GM18505 (cell line): ENCODE data around the gene SPSB2.
"Not testable (repeated sequence)": the region's sequence is repeated elsewhere in the genome, so short reads cannot be mapped to it uniquely, and the experiment has no call there.

Experiments used
- ATAC-seq: cut with Tn5 transposase; IDR thresholded peaks from one replicate; pipeline ENCODE4 v1.9.1; 2021; ENCODE audit not compliant: unreplicated experiment
- POLR2A ChIP-seq: IDR thresholded peaks from 4 replicates; pipeline ENCODE4 v1.6.1; 2011; ENCODE audit warnings: borderline replicate concordance; ENCODE audit not compliant: insufficient read depth, insufficient read length; ENCODE audit errors: extremely low read depth

SPSB2 gene

DNA sequence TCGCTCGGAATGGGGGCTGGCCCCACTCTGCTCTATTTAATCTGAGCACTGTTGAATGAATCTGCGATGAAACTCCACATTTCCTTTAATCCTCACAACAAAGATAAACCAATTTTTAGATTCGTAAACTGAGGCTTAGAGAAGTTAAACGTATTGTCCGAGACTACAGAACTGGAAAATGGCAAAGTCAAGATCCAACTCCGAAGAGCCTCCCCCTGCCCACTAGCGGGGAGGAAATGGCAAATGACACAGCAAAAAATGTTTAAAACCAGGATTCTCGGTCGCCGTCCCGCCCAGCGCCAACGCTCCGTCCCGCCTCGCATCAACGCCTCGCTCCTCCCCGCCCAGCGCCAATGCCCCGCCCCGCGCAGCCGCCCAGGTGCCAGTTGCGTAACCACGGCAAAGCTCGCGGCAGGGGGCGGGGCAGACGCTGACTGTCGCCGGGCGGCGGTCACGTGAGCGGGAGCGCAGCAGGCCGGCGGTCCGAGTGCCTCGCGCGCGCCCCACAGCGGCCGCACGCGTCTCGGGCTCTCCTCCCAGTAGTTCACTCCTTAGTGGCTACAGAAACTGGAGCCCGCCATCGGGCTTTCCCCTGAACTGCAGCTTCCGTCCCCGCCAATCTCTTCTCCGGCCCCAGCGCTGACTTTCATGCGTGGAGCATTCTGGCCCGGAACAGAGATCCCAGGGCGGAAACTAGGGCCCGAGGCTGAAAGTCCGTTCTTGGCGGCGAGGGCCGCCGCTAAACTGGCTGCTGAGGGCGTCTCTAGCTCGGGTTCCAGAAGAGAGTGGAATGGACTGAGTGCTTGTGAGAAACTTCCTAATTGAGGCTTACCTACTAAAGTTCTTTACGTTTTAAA, 17.9 kb upstream of the SPSB2 start:
- ATAC-seq: peak; percentile 94
- peak; percentile 76 for TF ChIP-seq POLR2A

DNA sequence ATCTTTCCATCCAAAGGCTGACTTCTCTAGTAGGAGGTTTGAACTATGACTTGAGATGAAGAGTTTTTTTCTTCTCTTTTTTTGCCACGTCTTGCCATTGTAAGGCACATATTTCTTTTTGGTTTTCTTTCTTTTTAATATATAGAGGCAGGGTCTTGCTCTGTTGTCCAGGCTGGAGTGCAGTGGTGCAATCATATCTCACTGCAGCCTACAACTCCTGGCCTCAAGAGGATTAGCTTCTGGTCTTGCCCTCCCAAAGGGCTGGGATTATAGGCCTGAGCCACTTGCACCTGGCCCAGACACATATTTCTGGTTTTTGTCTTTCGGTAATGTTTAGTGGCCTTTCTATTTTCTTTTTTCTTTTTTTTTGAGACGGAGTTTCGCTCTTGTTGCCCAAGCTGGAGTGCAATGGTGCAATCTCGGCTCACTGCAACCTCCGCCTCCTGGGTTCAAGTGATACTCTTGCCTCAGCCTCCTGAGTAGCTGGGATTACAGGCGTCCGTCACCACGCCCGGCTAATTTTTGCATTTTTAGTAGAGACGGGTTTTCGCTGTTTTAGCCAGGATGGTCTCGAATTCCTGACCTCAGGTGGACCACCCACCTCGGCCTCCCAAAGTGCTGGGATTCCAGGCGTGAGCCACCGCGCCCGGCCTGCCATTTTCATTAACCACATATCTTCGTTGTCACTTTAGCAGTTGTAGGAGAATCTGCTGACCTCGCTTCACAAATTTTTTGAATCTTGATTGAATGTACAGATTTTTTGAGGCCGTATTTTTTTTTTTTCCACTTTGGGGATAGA, 16.9 kb upstream of the SPSB2 start:
- ATAC-seq: not testable (repeated sequence)

DNA sequence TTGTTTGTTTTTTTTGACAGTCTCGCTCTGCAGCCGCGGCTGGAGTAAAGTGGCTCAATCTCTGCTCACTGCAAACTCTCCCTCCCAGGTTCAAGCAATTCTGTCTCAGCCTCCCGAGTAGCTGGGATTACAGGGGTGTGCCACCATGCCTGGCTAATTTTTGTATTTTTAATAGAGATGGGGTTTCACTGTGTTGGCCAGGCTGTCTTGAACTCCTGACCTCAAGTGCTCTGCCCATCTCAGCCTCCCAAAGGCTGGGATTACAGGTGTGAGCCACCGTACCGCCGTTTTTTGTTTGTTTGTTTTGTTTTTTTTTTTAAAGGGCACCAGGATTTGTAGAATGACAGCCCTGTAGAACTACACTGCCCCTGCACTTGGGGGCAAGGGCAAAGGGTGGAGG, 15.7 kb upstream of the SPSB2 start:
- ATAC-seq: not testable (repeated sequence)

DNA sequence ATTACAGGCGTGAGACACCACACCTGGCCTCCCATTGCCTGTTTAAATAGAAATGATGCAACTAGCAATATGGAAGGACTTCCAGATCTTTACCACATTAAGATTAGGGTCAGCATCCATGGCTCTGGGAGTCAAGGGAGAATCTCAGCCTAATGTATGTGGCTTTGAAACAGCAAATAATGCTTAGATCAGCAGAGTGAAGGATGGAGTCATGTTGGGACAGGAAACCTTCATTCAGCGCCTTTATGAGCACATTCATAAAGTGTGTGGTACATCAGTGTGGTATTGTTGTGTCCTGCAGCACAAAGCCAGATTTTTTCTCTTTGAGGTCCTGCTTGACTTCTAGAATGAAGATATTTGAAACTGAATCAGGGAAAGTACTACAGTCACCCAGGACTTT, 15.3 kb upstream of the SPSB2 start:
- ATAC-seq: no peak

DNA sequence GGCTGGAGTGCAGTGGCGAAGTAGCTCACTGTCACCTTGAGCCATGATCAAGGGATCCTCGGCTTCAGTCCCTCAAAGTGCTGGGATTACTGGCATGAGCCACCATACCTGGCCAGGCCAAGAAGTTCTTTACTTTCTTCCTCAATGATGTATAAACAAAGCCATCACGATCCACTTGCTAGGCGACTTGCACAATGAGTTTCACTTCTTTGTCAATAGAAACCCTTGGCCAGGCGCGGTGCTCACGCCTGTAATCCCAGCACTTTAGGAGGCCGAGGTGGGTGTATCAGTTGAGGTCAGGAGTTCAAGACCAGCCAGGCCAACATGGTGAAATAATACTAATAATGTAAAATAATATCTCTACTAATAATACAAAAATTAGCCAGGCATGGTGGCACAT, 14.4 kb upstream of the SPSB2 start:
- TF ChIP-seq POLR2A: no peak
- no peak for ATAC-seq

More for the DNA sequence above, 15.3 kb upstream of the SPSB2 start:
- TF ChIP-seq POLR2A: no peak

DNA sequence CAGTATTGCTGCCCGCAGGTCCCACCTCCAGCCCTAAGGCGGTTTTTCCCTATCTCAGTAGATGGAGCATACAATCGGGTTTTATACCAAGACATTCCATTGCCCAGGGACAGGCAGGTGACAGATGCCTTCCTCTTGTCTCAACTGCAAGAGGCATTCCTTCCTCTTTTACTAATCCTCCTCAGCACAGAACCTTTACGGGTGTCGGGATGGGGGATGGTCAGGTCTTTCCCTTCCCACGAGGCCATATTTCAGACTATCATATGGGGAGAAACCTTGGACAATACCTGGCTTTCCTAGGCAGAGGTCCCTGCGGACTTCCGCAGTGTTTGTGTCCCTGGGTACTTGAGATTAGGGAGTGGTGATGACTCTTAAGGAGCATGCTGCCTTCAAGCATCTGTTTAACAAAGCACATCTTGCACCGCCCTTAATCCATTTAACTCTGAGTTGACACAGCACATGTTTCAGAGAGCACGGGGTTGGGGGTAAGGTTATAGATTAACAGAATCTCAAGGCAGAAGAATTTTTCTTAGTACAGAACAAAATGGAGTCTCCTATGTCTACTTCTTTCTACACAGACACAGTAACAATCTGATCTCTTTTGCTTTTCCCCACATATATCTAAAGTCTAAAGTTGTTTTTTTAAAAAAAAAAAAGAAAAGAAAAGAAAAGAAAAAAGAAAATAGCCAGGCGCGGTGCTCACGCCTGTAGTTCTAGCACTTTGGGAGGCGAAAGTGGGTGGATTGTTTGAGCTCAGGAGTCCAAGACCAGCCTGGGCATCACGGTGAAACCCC, 13.3 kb upstream of the SPSB2 start:
- ATAC-seq: not testable (repeated sequence)

DNA sequence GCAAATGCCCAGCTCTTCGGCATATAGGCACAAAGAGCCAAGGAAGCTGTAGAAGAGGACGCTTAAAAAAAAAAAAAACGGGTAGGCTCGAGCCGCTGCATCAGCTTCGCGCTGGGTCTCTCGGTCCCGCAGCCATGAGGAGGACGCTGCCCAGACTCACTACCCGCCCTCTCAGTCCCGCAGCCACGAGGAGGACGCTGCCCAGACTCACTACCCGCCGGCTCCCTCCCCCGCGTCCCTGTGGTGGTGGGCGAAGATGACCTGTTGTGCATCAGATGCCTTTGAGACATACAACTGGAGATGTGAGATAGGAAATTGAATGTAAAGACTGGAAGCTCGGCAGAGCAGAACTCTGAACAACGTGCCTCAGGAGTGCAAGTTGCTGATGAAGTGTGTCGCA, 11.4 kb upstream of the SPSB2 start:
- no peak for TF ChIP-seq POLR2A
- no peak for ATAC-seq

- no peak for TF ChIP-seq POLR2A
- no peak for ATAC-seq
Measured at GRCh38 chr12:6883683-6884082, 10.6 kb upstream of the SPSB2 start.

GRCh38 chr12:6883252-6883651, 10.1 kb upstream of the SPSB2 start:
- ATAC-seq: no peak
- TF ChIP-seq POLR2A: no peak

- ATAC-seq: not testable (repeated sequence)
Measured at GRCh38 chr12:6879824-6880223, 6.7 kb upstream of the SPSB2 start.

DNA sequence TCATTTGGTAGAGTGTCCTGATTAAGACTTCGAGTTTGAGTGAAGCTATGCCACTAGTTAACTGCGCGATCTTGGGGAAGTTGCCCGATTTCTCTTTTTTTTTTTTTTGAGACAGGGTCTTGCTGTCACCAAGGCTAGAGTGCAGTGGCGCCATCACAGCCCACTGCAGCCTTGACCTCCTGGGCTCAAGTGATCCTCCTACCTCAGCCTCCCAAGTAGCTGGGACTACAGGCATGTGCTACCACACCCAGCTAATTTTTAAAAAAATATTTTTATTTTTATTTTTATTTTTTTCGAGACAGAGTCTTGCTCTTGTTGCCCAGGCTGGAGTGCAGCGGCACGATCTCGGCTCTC, 889 bp upstream of the SPSB2 start:
- not testable (repeated sequence) for ATAC-seq

GRCh38 chr12:6872073-6873048, 742 bp downstream of the SPSB2 start:
- no peak for ATAC-seq
- TF ChIP-seq POLR2A: peak; percentile 55
